ENCODE measurements around the gene TBCD. TPM values are rescaled to one million over a fixed set of nuclear protein-coding genes. Genes with fewer than 3 reads are reported as not detected.

Gene TBCD
- total and polyA plus RNA-seq, 9 of the 15 experiments (the other 6 are each of a cell fraction or from before 2014, with no cell fraction given), result 8.9 to 98.5 (median 28.0) TPM

DNA sequence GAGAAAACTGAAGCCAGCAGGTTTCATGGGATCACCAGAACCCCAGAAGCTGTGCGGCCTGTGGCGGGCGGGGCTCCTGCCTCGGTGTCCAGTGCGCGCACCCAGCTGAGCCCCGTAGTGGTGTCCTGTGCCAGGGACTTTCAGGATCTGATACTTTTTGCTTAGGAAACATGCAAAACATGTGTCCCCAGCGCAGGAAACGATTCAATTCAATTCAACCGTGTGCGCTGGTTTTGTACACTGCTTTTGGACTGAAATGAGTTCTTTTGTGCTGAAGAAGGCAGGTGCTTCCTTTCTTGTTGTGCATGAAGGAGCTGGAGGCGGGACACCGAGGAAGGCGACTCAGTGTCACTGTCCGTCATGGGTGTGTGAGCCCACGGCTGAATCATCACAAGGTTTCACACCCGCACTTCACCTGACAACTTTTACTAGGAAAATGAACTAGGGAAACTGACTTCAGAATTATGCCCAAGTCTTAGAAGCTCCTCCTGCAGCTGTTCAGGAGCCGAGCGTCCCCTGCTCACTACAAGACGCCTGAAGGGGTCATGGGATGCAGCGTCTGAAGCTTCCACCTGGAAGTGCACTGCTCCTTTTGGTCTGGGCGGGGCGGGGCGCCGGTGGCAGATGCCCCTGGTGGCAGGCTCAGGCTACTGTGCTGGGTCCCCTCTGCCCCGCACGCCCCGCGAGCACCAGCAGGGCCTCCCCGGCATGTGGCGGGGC is 119.4 kb downstream of the TBCD start (continued):
- no peak for TF ChIP-seq ZNF408 (CRISPR knock-in tag; IDR thresholded peaks at IDR 0.05; ENCODE audit: low read depth)
- no peak for TF ChIP-seq EHMT2 (IDR thresholded peaks at IDR 0.05)

DNA sequence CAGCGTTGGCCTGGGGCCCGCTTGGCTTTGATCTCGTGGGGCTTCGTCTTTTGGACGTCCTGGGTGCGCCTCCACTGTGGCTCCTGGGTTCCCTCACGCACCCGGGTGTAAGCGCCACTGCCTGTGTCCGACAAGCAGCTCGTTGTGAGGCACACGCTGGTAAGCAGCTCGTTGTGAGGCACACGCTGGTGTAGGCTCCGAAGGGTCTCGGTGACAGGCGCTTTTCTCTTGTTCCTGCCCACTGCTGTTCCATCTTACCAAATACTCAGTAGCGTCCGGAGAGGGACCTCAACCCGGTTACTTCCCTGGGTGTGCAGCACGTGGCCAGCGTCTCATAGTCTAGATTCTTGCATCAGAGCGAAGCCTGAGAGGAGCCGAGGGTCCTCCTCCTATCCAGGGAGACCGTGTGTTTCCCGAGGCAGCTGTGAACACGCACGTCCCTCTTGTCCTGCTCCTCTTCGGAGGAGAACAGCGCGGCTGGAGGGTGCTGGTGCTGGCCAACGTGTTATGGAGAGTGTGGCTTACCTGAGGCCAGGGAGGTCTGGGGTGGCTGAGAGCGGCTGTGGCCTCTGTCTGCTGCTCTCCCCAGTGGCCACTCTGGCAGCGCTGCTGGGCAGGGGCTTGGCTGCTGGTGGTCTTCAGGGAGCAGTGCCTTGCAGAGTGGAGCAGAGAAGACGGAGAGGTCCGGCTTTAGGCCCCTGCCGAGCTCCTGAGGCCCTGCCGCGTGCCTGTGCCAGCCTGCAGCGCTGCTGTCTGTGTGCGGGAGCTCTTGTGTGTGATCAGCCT is 120.1 kb downstream of the TBCD start:
- Histone ChIP-seq H3K9me1 (ENCODE audit: control insufficient read depth, insufficient read depth, low read length) (no peaks in the 10 kb centered on the region), H2AFZ (ENCODE audit: low read depth, low read length) (no peak overlapping the region), H3K27me3 (ENCODE audit: control insufficient read depth in 2 of 2, insufficient read depth in 2 of 2, low read length in 2 of 2) (no peaks in the 10 kb centered on the region), H3K4me2 (ENCODE audit: insufficient read depth, low read length) (no peak overlapping the region), H3K79me2 (ENCODE audit: control insufficient read depth, insufficient read depth, low read length) (peaks cover 29% of the 10 kb centered on the region), H3K27ac (ENCODE audit: extremely low read depth, low read depth, low read length) (no peak overlapping the region), H3K4me1 (replicated peaks in 1 of 2; ENCODE audit: control insufficient read depth in 2 of 2, insufficient read depth in 2 of 2, low read length in 2 of 2) (peaks cover 34 to 68% of the 10 kb centered on the region in 2 experiments), H3K4me3 (no peak overlapping the region), H3K9ac (ENCODE audit: insufficient read depth in 1 of 2, low read depth in 2 of 2, low read length in 2 of 2) (peak overlapping the region in 1 of 2 experiments; percentile 72; a peak in 1 of 4 replicates), H3K9me3 (replicated peaks; ENCODE audit: control insufficient read depth, insufficient read depth, low read depth, low read length) (no peaks in the 10 kb centered on the region), H3K36me3 (ENCODE audit: control insufficient read depth, insufficient read depth, low read length) (peaks cover 39% of the 10 kb centered on the region; the same call in 2 of the 3 replicates), H4K20me1 (replicated peaks; ENCODE audit: control insufficient read depth, insufficient read depth, low read length) (no peaks in the 10 kb centered on the region)
- ChIA-PET POLR2A (interaction anchor here (0.9 kb wide), 2 partner anchors 11 to 14 kb away, joined by 3 read pairs; no protein-coding TSS in a partner anchor), CTCF (ENCODE audit: low intra/inter-chr PET ratio) (no interaction called here)
- DNase-seq (ENCODE audit: extremely low read depth in 1 of 4, low spot score in 3 of 4) (no peak), FAIRE-seq (no peak), ATAC-seq (no peak)
- in situ Hi-C loops (cut with MboI) (no loop called here), intact Hi-C loops (cut with micrococcal nuclease) (no loop called here)
- 93% methylated on average over 33 of the region's 41 CpGs for WGBS (ENCODE audit: insufficient coverage, low coverage, missing lambda C conversion rate)
- BruUV-seq (replicated peaks), result no TSS peak
- TF ChIP-seq MYNN (IDR thresholded peaks at IDR 0.05) (no peak), MYNN (CRISPR knock-in tag; IDR thresholded peaks at IDR 0.05) (no peak), FOXP4 (CRISPR knock-in tag; IDR thresholded peaks at IDR 0.05; ENCODE audit: borderline replicate concordance) (no peak), MXD1 (CRISPR knock-in tag; IDR thresholded peaks at IDR 0.05; ENCODE audit: borderline replicate concordance, poor library complexity, severe bottlenecking) (no peak), HEY1 (CRISPR knock-in tag; IDR thresholded peaks at IDR 0.05; ENCODE audit: borderline replicate concordance) (no peak), RBM15 (IDR thresholded peaks at IDR 0.05; ENCODE audit: insufficient read depth, low read length) (no peak), ATF1 (CRISPR knock-in tag; IDR thresholded peaks at IDR 0.05) (no peak), ATF1 (tag; IDR thresholded peaks at IDR 0.05) (no peak), CXXC5 (CRISPR knock-in tag; IDR thresholded peaks at IDR 0.05) (no peak), DIDO1 (tag; IDR thresholded peaks at IDR 0.05; ENCODE audit: low read depth) (no peak)
- TF ChIP-seq, protein P1, sequence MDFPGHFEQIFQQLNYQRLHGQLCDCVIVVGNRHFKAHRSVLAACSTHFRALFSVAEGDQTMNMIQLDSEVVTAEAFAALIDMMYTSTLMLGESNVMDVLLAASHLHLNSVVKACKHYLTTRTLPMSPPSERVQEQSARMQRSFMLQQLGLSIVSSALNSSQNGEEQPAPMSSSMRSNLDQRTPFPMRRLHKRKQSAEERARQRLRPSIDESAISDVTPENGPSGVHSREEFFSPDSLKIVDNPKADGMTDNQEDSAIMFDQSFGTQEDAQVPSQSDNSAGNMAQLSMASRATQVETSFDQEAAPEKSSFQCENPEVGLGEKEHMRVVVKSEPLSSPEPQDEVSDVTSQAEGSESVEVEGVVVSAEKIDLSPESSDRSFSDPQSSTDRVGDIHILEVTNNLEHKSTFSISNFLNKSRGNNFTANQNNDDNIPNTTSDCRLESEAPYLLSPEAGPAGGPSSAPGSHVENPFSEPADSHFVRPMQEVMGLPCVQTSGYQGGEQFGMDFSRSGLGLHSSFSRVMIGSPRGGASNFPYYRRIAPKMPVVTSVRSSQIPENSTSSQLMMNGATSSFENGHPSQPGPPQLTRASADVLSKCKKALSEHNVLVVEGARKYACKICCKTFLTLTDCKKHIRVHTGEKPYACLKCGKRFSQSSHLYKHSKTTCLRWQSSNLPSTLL (IDR thresholded peaks at IDR 0.05), result no peak
- TF ChIP-seq, protein P2, sequence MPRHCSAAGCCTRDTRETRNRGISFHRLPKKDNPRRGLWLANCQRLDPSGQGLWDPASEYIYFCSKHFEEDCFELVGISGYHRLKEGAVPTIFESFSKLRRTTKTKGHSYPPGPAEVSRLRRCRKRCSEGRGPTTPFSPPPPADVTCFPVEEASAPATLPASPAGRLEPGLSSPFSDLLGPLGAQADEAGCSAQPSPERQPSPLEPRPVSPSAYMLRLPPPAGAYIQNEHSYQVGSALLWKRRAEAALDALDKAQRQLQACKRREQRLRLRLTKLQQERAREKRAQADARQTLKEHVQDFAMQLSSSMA (CRISPR knock-in tag; IDR thresholded peaks at IDR 0.05), result no peak
